ENCODE data around the gene DIO3.

Gene DIO3

DNA sequence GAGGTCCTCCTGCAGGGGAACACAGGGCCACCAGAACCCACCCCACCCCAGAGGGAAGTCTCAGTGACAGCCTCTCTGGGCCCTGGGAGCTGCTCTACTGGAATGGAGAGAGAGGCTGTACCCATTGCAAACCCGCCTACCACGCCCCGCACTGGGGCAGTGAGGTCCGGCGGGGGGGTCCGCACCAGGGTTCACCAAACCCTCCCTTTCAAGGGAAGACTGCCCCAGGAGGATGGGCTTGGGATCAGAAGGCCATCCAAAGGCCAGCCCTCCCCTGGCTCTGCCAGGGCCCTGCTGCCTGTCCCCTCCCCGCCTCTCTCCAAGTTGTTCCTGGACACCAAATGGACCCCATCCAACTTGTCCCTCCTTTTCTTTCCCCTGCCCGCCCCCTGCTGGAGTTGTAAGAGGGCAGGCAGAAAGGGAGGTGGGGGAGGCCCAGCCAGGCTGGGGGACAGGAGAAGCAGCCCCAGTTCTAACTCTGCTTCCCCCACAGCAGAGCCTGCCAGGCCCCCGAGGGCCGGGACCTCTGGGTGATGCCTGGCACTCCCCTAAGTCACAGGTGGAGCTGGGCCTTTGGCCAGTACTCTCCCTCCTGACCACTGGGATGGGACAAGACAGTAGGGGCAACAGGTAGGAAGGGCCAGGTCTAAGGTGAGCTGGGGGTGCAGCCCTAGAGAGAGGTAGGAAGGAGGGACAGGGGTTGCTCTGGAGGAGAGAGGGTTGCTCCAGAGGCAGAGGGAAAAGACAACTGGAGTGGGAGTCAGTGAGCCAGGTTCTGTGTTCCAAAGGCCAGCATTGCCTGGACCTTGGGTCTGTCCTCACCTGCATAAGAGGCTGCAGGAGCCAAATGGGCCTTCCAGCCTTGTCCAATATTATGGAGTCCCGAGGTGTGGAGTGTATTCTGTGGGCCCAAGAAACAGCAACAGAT, 3.2 kb upstream of the DIO3 start:
- Histone ChIP-seq H2BK5ac (ENCODE audit: low read length) (no peak overlapping the region), H3K79me2 (ENCODE audit: control insufficient read depth, insufficient read depth, low read length) (no peaks in the 10 kb centered on the region), H3K56ac (ENCODE audit: low read length) (no peak overlapping the region), H3K23ac (ENCODE audit: low read length) (no peak overlapping the region), H3K27me3 (ENCODE audit: insufficient read depth, low read length, poor library complexity) (peaks cover 21% of the 10 kb centered on the region), H3K4me3 (ENCODE audit: low read length) (no peak overlapping the region), H2BK120ac (ENCODE audit: low read depth, low read length) (no peak overlapping the region), H3K27ac (ENCODE audit: low read depth, low read length) (no peak overlapping the region), H4K5ac (ENCODE audit: low read length) (no peak overlapping the region), H3K4ac (ENCODE audit: low read depth, low read length) (no peak overlapping the region), H3K4me1 (ENCODE audit: control insufficient read depth, low read depth, low read length) (no peaks in the 10 kb centered on the region), H3K9ac (ENCODE audit: low read length) (peak overlapping the region; percentile 85), H3K36me3 (ENCODE audit: control insufficient read depth, insufficient read depth, low read length) (no peaks in the 10 kb centered on the region), H4K8ac (ENCODE audit: low read depth, low read length) (no peak overlapping the region), H3K18ac (ENCODE audit: low read length) (no peak overlapping the region), H2BK15ac (replicated peaks; ENCODE audit: low read depth) (no peak overlapping the region), H2AK5ac (ENCODE audit: low read length) (no peak overlapping the region), H3K4me2 (ENCODE audit: low read length) (no peak overlapping the region), H3K79me1 (ENCODE audit: low read length) (no peaks in the 10 kb centered on the region)
- DNase-seq = peak; percentile 59
- whole genome bisulfite sequencing (ENCODE audit: extremely low coverage, insufficient coverage, low lambda C conversion rate) = no CpG with 5 or more reads among the region's 11 CpGs

DNA sequence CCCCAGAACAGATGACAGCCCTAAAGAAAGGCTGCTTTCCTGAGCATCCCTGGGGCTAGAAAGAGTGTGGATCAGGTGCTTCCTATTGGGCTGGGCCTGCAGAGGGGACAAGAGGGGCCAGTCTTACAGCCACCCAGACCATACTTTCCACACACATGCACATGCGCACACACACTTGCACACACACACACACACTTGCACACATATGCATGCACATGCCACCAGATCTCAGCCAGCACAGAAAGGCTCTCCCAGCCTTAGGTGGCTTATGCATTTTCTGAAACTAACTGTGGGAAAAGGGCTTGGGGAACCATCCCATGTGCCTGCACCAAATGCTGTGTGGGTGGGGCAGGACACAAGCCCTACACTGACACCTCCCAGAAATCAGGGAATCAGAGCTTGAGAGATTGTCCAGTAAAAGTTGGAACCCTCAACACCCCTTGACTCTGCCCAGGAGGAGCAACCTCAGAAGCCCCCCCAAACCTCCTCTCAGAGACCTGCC, 2.5 kb upstream of the DIO3 start:
- Histone ChIP-seq H4K8ac (ENCODE audit: low read depth, low read length) (no peak overlapping the region), H3K23ac (ENCODE audit: low read length) (no peak overlapping the region), H3K36me3 (ENCODE audit: control insufficient read depth, insufficient read depth, low read length) (no peaks in the 10 kb centered on the region), H3K79me1 (ENCODE audit: low read length) (no peaks in the 10 kb centered on the region), H3K18ac (ENCODE audit: low read length) (no peak overlapping the region), H3K4me3 (ENCODE audit: low read length) (no peak overlapping the region), H3K27ac (ENCODE audit: low read depth, low read length) (no peak overlapping the region), H3K4ac (ENCODE audit: low read depth, low read length) (no peak overlapping the region), H3K4me1 (ENCODE audit: control insufficient read depth, low read depth, low read length) (no peaks in the 10 kb centered on the region), H2AK5ac (ENCODE audit: low read length) (no peak overlapping the region), H3K79me2 (ENCODE audit: control insufficient read depth, insufficient read depth, low read length) (no peaks in the 10 kb centered on the region), H3K9ac (ENCODE audit: low read length) (peak overlapping the region; percentile 85), H3K4me2 (ENCODE audit: low read length) (peak overlapping the region; percentile 21), H4K5ac (ENCODE audit: low read length) (no peak overlapping the region), H3K27me3 (ENCODE audit: insufficient read depth, low read length, poor library complexity) (peaks cover 22% of the 10 kb centered on the region), H3K56ac (ENCODE audit: low read length) (peak overlapping the region; percentile 87), H2BK15ac (replicated peaks; ENCODE audit: low read depth) (no peak overlapping the region), H2BK120ac (ENCODE audit: low read depth, low read length) (no peak overlapping the region), H2BK5ac (ENCODE audit: low read length) (no peak overlapping the region)
- no peak for DNase-seq
- WGBS (ENCODE audit: extremely low coverage, insufficient coverage, low lambda C conversion rate) = no CpG with 5 or more reads among the region's 1 CpG

DNA sequence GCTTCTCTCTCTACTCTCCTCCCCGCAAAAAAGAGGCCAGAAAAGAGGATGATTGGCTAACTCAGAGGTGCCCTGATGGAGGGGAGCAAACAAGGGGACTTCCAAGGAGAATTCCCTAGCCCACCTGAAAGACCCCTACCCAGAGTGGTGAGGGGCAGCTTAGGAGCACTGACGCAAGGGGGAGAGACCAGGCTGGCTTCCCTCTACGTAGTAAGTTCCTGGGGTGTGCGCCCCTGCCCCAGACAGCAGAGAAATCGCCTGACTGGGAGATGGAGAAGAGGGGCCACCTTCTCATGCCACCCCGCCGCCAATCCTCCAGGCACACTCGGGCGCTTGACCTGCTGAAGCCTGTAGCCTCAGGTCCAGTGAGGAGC, 2.1 kb upstream of the DIO3 start:
- Histone ChIP-seq H3K79me2 (ENCODE audit: control insufficient read depth, insufficient read depth, low read length) (no peaks in the 10 kb centered on the region), H2AK5ac (ENCODE audit: low read length) (no peak overlapping the region), H3K4ac (ENCODE audit: low read depth, low read length) (no peak overlapping the region), H2BK5ac (ENCODE audit: low read length) (no peak overlapping the region), H4K8ac (ENCODE audit: low read depth, low read length) (no peak overlapping the region), H3K4me1 (ENCODE audit: control insufficient read depth, low read depth, low read length) (no peaks in the 10 kb centered on the region), H4K5ac (ENCODE audit: low read length) (no peak overlapping the region), H3K56ac (ENCODE audit: low read length) (peak overlapping the region; percentile 87), H3K4me2 (ENCODE audit: low read length) (peak overlapping the region; percentile 75), H3K27me3 (ENCODE audit: insufficient read depth, low read length, poor library complexity) (peaks cover 27% of the 10 kb centered on the region), H3K4me3 (ENCODE audit: low read length) (peak overlapping the region; percentile 68), H3K23ac (ENCODE audit: low read length) (no peak overlapping the region), H3K9ac (ENCODE audit: low read length) (peak overlapping the region; percentile 85), H3K79me1 (ENCODE audit: low read length) (no peaks in the 10 kb centered on the region), H3K18ac (ENCODE audit: low read length) (peak overlapping the region; percentile 33), H3K36me3 (ENCODE audit: control insufficient read depth, insufficient read depth, low read length) (no peaks in the 10 kb centered on the region), H3K27ac (ENCODE audit: low read depth, low read length) (no peak overlapping the region), H2BK15ac (replicated peaks; ENCODE audit: low read depth) (no peak overlapping the region), H2BK120ac (ENCODE audit: low read depth, low read length) (no peak overlapping the region)
- DNase-seq = no peak
- WGBS (ENCODE audit: extremely low coverage, insufficient coverage, low lambda C conversion rate) = no CpG with 5 or more reads among the region's 9 CpGs

DNA sequence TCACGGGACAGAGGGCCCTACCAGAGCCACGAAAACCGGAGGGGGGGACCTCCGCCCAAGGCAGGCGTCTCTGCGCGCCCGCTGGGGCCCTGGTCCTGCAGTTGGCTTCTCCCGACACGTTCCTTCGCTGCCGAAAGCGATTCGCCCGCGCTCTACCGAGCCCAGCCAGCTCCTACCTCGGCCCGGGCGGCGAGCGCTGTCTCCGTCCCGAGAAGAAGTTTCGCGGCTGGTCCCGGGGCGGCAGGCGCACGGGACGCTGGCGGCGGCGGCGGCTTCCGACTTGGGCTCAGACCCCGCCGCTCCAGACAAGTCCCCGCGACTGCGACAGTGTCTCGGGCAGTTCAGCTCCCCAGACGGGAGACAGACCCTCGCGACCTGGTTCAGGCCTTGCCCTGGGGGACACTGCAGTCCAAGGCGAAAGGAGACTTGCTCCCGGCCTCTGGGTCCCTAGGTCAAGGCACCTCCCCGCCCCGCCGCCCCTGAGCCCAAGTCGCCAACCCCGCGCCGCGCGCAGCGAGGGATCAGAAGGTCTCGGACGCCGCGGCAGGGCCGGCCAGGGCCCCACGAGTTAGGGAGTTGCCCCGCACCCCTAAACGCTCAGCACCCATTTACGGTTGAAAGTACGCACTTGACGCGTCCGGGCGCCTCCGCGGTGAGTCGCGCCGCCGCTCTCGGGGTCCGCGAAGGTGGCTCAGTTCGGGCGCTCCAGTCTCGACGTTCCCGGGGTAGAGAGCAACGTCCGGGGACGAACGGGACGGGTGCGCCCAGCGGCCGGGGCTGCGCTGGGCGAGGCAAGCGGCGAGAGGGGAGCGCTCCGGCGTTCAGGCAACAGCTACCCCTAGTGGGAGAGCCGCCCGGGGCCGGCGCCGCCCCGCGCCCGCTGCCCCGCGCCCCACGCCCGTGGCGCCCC, 1.4 kb upstream of the DIO3 start:
- peak overlapping the region; percentile 85 for H3K9ac ChIP-seq (ENCODE audit: low read length)
- no peak overlapping the region for H2BK120ac ChIP-seq (ENCODE audit: low read depth, low read length)
- peak overlapping the region; percentile 68 for H3K4me3 ChIP-seq (ENCODE audit: low read length)
- no peak overlapping the region for H2BK15ac ChIP-seq (replicated peaks; ENCODE audit: low read depth)
- H3K23ac ChIP-seq (ENCODE audit: low read length) = peak overlapping the region; percentile 66
- no peaks in the 10 kb centered on the region for H3K36me3 ChIP-seq (ENCODE audit: control insufficient read depth, insufficient read depth, low read length)
- H3K4ac ChIP-seq (ENCODE audit: low read depth, low read length) = peak overlapping the region; percentile 28
- no peak overlapping the region for H2AK5ac ChIP-seq (ENCODE audit: low read length)
- DNase-seq = peak; percentile 57
- H2BK5ac ChIP-seq (ENCODE audit: low read length) = no peak overlapping the region
- no peaks in the 10 kb centered on the region for H3K79me1 ChIP-seq (ENCODE audit: low read length)
- H3K4me2 ChIP-seq (ENCODE audit: low read length) = peak overlapping the region; percentile 75
- WGBS (ENCODE audit: extremely low coverage, insufficient coverage, low lambda C conversion rate) = no CpG with 5 or more reads among the region's 113 CpGs
- no peaks in the 10 kb centered on the region for H3K4me1 ChIP-seq (ENCODE audit: control insufficient read depth, low read depth, low read length)
- no peak overlapping the region for H3K27ac ChIP-seq (ENCODE audit: low read depth, low read length)
- peak overlapping the region; percentile 33 for H3K18ac ChIP-seq (ENCODE audit: low read length)
- H4K5ac ChIP-seq (ENCODE audit: low read length) = no peak overlapping the region
- H3K27me3 ChIP-seq (ENCODE audit: insufficient read depth, low read length, poor library complexity) = peaks cover 32% of the 10 kb centered on the region
- H3K79me2 ChIP-seq (ENCODE audit: control insufficient read depth, insufficient read depth, low read length) = no peaks in the 10 kb centered on the region
- H3K56ac ChIP-seq (ENCODE audit: low read length) = peak overlapping the region; percentile 87
- H4K8ac ChIP-seq (ENCODE audit: low read depth, low read length) = no peak overlapping the region

DNA sequence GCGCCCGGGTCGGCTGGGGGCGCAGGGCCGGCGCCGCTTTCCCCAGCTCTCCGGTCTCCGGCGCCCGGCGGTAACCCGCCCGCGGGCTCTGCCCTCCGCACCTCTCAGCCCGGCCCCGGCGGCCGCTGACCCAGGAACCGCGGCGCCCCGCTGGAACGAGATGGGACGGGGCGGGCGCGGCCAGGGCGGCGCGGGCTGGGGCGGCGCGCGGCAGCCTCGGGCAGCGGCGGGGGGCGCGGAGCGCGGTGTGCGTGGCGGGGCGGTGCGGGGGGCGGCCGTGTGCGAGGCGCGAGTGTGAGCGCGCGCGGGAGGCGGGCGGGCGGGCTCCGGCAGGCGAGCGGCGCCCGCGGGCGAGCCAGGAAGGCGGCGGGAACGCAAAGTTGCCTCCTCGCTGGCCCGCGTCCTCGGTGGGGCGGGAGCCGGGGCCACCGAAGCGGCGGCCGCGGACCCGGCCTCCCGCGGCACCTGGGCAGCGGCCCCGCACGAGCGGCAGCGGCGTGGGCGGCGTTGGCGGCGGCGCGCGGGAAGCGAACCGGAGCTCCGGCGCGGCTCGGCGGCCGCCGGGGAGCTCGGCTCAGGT, 671 bp upstream of the DIO3 start:
- H2BK5ac ChIP-seq (ENCODE audit: low read length) = no peak overlapping the region
- H3K79me1 ChIP-seq (ENCODE audit: low read length) = no peaks in the 10 kb centered on the region
- H2BK120ac ChIP-seq (ENCODE audit: low read depth, low read length) = no peak overlapping the region
- H4K8ac ChIP-seq (ENCODE audit: low read depth, low read length) = no peak overlapping the region
- peak overlapping the region; percentile 67 for H3K56ac ChIP-seq (ENCODE audit: low read length)
- H3K9ac ChIP-seq (ENCODE audit: low read length) = peak overlapping the region; percentile 49
- H2BK15ac ChIP-seq (replicated peaks; ENCODE audit: low read depth) = no peak overlapping the region
- no peak overlapping the region for H3K27ac ChIP-seq (ENCODE audit: low read depth, low read length)
- H3K4me1 ChIP-seq (ENCODE audit: control insufficient read depth, low read depth, low read length) = no peaks in the 10 kb centered on the region
- peak overlapping the region; percentile 33 for H3K18ac ChIP-seq (ENCODE audit: low read length)
- no peak for DNase-seq
- H3K4me3 ChIP-seq (ENCODE audit: low read length) = no peak overlapping the region
- no peak overlapping the region for H2AK5ac ChIP-seq (ENCODE audit: low read length)
- H3K36me3 ChIP-seq (ENCODE audit: control insufficient read depth, insufficient read depth, low read length) = no peaks in the 10 kb centered on the region
- no peaks in the 10 kb centered on the region for H3K79me2 ChIP-seq (ENCODE audit: control insufficient read depth, insufficient read depth, low read length)
- H3K4me2 ChIP-seq (ENCODE audit: low read length) = peak overlapping the region; percentile 25
- no peak overlapping the region for H4K5ac ChIP-seq (ENCODE audit: low read length)
- H3K23ac ChIP-seq (ENCODE audit: low read length) = no peak overlapping the region
- WGBS (ENCODE audit: extremely low coverage, insufficient coverage, low lambda C conversion rate) = no CpG with 5 or more reads among the region's 106 CpGs
- H3K4ac ChIP-seq (ENCODE audit: low read depth, low read length) = no peak overlapping the region
- peaks cover 39% of the 10 kb centered on the region for H3K27me3 ChIP-seq (ENCODE audit: insufficient read depth, low read length, poor library complexity)

Data from mesendoderm (in vitro differentiated cells).